Activated naive CD8-positive, alpha-beta T cell (primary cell): Measurements from ENCODE around the gene C17orf58.
"Not testable (repeated sequence)": the region's sequence is repeated elsewhere in the genome, so short reads cannot be mapped to it uniquely, and the experiment has no call there.

Experiments
- H3K27ac Mint-ChIP-seq: one replicate; pipeline ENCODE4 v1.8.0; 2021; ENCODE audit warnings: mixed read lengths
- H3K27me3 Mint-ChIP-seq: one replicate; pipeline ENCODE4 v1.8.0; 2021; ENCODE audit warnings: mixed read lengths
- H3K36me3 Mint-ChIP-seq: one replicate; pipeline ENCODE4 v1.8.0; 2021; ENCODE audit warnings: mixed read lengths
- H3K4me1 Mint-ChIP-seq: one replicate; pipeline ENCODE4 v1.8.0; 2021; ENCODE audit warnings: low read depth, mixed read lengths
- H3K4me3 Mint-ChIP-seq: one replicate; pipeline ENCODE4 v1.8.0; 2021; ENCODE audit warnings: mild to moderate bottlenecking, mixed read lengths
- H3K9me3 Mint-ChIP-seq: one replicate; pipeline ENCODE4 v1.8.0; 2021; ENCODE audit warnings: low read depth, mixed read lengths

Gene C17orf58

DNA sequence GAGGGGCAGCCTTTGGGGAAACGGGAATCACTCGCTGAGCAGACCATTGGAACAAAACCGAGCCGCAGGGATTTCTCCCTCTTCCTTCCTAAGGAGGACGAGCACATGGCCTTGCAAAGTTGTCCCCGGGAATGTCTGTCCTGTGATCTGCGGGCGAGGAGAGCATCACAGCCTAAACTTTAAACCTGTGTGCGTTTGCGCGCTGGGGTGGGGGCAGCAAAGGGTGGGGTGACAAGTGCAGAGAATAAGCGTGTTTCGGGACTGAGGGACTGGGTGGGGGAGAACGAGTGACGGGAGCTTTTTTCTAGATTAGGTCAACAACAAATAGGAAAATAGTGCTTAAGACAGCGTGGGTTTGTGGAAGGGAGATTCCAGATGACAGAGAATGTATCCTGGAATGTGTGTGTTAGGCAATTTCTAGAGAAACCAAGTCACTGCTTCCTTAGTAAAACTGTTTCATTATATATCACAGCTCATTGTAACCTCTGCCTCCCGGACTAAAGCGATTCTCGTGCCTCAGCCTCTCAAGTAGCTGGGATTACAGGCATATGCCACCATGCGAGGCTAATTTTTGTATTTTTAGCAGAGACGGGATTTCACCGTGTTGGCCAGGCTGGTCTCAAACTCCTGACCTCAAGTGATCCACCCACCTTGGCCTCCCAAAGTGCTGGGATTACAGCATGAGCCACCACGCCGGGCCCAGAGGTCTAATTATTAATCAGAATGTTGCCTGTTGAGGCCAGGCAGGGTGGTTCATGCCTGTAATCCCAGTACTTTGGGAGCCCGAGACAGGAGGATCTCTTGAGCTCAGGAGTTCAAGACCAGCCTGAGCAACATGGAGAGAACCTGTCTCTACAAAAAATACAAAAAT, at the start of gene C17orf58:
Gene C17orf58, minus strand, starts transcription at position 169 of the 871 bp plus-strand sequence. CDS start 271 bp downstream, outside the sequence.
- not testable (repeated sequence) for H3K9me3 Mint-ChIP-seq, H3K36me3 Mint-ChIP-seq, H3K27ac Mint-ChIP-seq
- Mint-ChIP-seq H3K4me1 (peaks cover 32% of the 10 kb centered on the region), H3K4me3 (peak within 1 kb of the TSS; percentile 88), H3K27me3 (peaks cover 17% of the 10 kb centered on the region)

DNA sequence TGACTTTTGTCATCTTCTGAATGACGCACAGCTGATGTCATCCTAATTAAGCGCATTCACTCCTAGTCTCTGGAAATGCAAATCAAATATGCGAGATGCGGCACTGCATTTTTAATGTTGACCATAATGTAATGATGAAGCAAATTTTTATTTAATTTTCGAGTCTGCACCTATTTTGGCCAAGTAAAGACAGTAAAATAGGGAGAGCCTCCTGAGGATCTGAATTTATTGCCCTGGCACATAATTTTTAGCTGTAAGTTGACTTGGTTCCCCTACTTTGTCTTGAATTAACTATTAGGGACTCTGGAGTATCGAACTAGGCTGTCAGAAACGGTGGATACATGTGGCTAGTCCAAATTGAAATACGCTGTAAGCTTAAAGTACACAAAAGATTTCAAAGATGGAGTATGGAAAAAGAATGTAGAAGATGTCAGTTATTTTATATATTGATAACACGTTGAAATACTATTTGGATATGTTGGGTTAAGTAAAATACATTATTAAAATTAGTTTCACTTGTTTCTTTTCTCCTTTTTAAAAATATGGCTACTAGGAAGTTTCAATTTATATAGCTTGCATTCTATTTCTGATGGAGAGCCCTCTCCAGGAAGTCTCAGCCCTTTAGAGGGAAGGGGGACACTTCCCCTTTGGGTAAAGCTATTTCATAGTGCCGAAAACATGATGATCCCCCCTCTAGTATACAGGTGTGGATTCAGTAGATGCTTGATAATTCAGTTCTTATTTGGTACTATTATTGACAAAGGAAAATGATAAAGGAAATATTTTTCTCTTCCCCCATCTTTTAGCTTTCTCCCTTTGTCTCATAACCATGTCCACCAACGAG, 40.3 kb upstream of the C17orf58 start:
- Mint-ChIP-seq H3K27ac (peak overlapping the region; percentile 93), H3K36me3 (peaks cover 4% of the 10 kb centered on the region), H3K9me3 (no peaks in the 10 kb centered on the region), H3K4me1 (peaks cover 16% of the 10 kb centered on the region), H3K27me3 (no peaks in the 10 kb centered on the region), H3K4me3 (peak overlapping the region; percentile 97)

DNA sequence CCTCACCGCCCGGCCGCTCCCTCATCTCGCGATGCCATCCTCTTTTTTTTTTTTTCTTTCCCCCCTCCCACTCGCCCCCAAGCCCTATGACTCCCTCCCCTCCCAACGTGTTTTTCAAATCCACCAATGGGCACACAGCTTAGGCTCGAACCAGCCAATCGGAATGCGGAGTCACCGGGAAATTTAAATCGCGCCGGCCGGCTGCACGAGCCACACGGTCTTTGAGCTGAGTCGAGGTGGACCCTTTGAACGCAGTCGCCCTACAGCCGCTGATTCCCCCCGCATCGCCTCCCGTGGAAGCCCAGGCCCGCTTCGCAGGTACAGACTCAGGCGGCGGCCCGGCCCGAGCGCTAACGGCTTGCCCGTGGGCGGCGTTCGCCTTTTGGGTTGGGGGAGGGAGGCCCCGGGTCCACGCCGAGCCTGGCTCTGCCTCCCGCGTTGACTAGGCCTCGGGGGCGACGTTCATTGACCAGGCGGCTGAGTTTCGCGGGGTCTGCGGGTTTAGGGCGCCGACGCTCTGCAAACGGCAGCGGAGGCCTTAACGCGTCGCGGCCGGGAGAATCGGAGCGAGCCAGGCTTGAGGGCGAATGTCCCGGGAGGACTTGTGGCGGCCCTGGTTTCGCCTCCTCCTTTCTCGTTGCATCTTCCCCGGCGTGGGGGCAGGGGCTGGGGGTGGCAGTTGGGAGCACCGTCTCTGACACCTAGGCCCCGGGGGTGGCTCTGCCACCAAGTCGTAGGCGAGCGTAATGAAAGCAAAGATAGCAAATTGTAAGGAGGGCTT, 39.4 kb upstream of the C17orf58 start, which contains the start of gene KPNA2:
Gene KPNA2, plus strand, starts transcription at position 213 of the 781 bp plus-strand sequence. CDS start 1,398 bp downstream, outside the sequence.
- H3K9me3 Mint-ChIP-seq, result no peaks in the 10 kb centered on the region
- H3K36me3 Mint-ChIP-seq, result peaks cover 4% of the 10 kb centered on the region
- H3K27ac Mint-ChIP-seq, result peak within 1 kb of the TSS; percentile 93
- peak within 1 kb of the TSS; percentile 97 for H3K4me3 Mint-ChIP-seq
- H3K27me3 Mint-ChIP-seq, result no peaks in the 10 kb centered on the region
- H3K4me1 Mint-ChIP-seq, result peaks cover 16% of the 10 kb centered on the region

DNA sequence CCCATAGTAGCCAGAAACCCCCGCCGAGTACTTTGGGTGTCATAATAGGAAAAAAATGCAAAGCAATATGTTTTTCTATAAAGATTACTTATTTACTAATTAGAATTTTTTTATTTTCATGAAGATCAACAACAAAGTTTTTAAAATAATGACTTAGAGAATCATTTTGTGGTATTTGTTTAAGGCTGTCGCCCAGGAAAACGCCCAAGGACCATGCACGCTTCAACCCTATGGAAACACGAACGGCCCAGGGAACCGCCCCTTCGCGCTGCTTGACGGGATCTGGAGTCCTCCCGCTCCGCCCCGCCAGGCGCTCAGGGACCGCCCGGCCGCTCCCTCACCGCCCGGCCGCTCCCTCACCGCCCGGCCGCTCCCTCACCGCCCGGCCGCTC, 38.9 kb upstream of the C17orf58 start:
- Mint-ChIP-seq H3K9me3 (no peaks in the 10 kb centered on the region), H3K36me3 (peaks cover 4% of the 10 kb centered on the region), H3K27me3 (no peaks in the 10 kb centered on the region), H3K27ac (peak overlapping the region; percentile 93), H3K4me3 (peak overlapping the region; percentile 97), H3K4me1 (peaks cover 16% of the 10 kb centered on the region)

DNA sequence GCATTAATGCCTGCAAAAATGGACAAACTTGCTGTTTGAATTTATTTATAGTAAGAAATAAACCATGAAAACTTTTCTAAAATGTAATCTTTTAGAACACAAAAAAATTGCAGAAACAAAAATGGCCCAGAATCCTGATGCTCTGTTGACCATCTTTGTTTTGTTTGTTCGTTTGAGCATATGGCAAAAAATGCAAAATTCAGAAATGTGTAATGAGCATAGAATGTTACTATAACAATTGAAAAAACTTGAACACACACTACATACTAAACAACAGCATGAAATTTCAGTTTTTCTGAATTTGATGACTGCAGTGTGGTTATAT, 38.1 kb upstream of the C17orf58 start:
- H3K27ac Mint-ChIP-seq, result no peak overlapping the region
- H3K36me3 Mint-ChIP-seq, result peaks cover 4% of the 10 kb centered on the region
- H3K4me3 Mint-ChIP-seq, result peak overlapping the region; percentile 1
- H3K9me3 Mint-ChIP-seq, result no peaks in the 10 kb centered on the region
- no peaks in the 10 kb centered on the region for H3K27me3 Mint-ChIP-seq
- peaks cover 16% of the 10 kb centered on the region for H3K4me1 Mint-ChIP-seq

DNA sequence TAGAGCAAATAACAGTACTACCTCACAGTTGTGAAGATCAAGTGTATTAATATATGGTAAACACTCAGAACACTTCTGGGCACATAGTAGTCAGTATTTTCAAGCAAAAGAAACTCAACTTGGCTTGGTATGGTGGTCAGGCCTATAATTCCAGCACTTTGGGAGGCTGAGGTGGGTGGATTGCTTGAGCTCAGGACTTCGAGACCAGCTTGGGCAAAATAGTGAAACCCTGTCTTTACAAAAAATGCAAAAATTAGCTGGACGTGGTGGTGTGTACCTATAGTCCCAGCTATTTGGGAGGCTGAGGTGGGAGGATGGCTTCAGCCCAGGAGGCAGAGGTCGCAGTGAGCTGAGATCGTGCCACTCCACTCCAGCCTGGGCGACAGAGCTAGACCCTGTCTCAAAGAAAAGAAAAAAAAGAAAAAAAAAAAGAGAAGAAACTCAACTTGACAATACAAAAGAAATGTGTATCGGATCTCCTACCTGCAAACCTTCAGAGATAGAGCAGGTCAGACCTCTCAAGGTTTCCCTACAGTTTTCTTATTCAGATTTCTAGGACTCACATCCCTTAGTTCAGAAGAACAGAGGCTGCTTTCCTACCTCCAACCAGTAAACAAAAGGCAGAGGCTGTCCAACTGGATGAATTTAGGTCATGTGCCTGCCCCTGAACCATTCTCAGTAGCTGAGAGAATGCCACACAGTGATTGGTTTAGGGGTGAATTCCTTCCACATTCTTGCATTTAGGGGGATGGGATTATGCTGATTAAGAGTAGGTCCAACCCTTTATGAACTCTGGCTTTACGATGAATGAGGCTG, 37.6 kb upstream of the C17orf58 start:
- Mint-ChIP-seq H3K36me3 (peaks cover 4% of the 10 kb centered on the region), H3K9me3 (no peaks in the 10 kb centered on the region), H3K27ac (no peak overlapping the region), H3K4me3 (no peak overlapping the region), H3K4me1 (peaks cover 16% of the 10 kb centered on the region), H3K27me3 (no peaks in the 10 kb centered on the region)

DNA sequence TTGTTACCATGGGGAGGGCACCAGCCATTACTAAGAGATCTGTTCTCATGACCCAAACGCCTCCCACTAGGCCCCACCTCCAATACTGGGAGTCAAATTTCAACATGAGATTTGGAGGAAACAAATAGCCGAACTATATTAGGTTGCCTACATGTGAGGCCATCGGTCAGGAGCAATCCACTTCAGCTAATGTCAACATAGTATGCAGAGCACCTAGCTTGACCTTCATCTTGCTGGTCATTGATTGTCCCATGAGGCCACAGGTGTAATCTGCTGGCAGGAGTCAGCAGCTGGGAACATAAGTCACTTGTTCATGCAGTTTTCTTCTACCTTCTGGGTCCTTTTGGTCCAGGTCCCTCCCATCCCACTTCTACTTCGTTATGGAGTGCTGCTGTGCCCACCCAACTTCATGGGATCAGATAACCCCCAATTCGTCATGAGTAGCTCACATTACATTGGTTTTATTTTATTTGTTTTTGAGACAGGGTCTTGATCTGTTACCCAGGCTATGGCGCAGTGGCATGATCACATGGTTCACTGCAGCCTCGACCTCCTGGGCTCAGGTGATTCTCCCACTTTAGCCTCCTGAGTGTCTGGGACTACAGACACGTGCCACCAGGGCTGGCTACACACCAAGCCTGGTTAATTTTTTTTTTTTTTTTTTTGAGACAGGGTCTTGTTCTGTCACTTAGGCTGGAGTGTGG, 33.4 kb upstream of the C17orf58 start:
- Mint-ChIP-seq H3K27ac (no peak overlapping the region), H3K36me3 (no peaks in the 10 kb centered on the region), H3K27me3 (no peaks in the 10 kb centered on the region), H3K4me3 (no peak overlapping the region), H3K9me3 (no peaks in the 10 kb centered on the region), H3K4me1 (peaks cover 1% of the 10 kb centered on the region)

DNA sequence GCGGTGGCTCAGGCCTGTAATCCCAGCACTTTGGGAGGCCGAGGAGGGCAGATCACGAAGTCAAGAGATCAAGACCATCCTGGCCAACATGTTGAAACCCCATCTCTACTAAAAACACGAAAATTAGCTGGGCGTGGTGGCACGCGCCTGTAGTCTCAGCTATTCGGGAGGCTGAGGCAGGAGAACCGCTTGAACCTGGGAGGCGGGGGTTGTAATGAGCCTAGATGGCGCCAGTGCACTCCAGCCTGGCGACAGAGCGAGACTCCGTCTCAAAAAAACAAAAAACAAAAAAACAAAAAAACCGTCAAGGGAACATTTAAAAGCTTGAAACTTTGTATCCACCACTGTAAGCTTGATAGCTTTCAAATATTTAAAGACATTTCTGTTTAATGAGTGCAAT, 26.3 kb upstream of the C17orf58 start:
- not testable (repeated sequence) for H3K4me3 Mint-ChIP-seq

DNA sequence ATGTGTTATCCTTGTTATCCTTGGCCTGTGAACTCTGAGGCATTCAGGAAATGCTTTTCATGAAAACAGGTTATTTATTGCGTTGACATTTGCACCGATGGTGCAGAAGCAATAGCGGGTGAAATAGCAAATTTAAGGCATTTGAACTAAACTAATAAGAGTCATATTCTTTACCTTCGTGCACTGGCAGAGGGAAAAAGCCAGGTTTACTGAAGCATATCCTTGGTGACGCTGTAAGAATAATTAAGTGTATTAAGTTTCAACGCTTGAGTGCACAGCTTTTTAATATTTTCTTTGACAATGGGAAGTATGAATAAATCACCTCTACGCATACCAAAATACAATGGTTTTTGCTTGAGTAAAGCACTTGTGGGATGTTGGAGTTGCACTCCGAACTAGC, 25.7 kb upstream of the C17orf58 start:
- Mint-ChIP-seq H3K9me3 (no peaks in the 10 kb centered on the region), H3K27ac (no peak overlapping the region), H3K4me1 (peaks cover 16% of the 10 kb centered on the region), H3K36me3 (no peaks in the 10 kb centered on the region), H3K27me3 (no peaks in the 10 kb centered on the region), H3K4me3 (peak overlapping the region; percentile 51)

More for the DNA sequence above, 26.3 kb upstream of the C17orf58 start:
- not testable (repeated sequence) for H3K36me3 Mint-ChIP-seq, H3K27me3 Mint-ChIP-seq, H3K27ac Mint-ChIP-seq, H3K9me3 Mint-ChIP-seq
- peaks cover 16% of the 10 kb centered on the region for H3K4me1 Mint-ChIP-seq

DNA sequence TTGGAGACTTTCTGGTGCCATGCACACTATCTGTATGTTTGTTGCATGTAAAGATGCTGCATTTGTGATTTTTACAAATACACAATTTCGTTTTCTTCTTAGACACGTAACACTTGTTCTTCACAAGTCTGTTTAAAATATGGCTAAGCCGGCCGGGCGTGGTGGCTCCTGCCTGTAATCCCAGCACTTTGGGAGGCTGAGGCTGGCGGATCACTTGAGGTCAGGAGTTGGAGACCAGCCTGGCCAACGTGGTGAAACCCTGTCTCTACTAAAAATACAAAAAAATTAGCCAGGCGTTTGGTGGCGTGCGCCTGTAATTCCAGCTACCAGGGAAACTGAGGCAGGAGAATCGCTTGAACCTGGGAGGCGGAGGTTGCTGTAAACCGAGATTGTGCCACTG, 24.5 kb upstream of the C17orf58 start:
- H3K4me1 Mint-ChIP-seq, result peaks cover 16% of the 10 kb centered on the region
- H3K36me3 Mint-ChIP-seq, result not testable (repeated sequence)

DNA sequence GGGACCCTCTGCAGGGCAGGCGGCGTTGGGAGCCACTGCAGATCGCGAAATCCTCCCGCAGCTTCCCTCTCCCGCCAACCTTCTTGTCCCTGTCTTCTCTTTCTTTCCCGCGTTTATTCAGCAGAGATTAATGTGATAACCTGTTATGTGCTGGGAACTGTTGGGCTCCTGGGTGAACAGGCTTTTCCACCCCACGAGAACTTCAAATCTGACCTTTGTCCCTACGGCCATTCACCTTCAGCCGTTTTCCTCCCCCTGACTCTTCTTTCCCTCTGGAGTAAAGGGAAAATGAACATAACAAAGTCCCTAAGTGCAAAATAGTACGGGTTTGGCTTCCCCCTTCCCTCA, 24.1 kb upstream of the C17orf58 start:
- Mint-ChIP-seq H3K27ac (peak overlapping the region; percentile 95), H3K36me3 (no peaks in the 10 kb centered on the region), H3K27me3 (no peaks in the 10 kb centered on the region), H3K4me1 (peaks cover 18% of the 10 kb centered on the region), H3K4me3 (peak overlapping the region; percentile 90), H3K9me3 (no peaks in the 10 kb centered on the region)

More for the DNA sequence above, 24.5 kb upstream of the C17orf58 start:
- H3K27ac Mint-ChIP-seq, result peak overlapping the region; percentile 95
- peak overlapping the region; percentile 90 for H3K4me3 Mint-ChIP-seq
- not testable (repeated sequence) for H3K27me3 Mint-ChIP-seq, H3K9me3 Mint-ChIP-seq

DNA sequence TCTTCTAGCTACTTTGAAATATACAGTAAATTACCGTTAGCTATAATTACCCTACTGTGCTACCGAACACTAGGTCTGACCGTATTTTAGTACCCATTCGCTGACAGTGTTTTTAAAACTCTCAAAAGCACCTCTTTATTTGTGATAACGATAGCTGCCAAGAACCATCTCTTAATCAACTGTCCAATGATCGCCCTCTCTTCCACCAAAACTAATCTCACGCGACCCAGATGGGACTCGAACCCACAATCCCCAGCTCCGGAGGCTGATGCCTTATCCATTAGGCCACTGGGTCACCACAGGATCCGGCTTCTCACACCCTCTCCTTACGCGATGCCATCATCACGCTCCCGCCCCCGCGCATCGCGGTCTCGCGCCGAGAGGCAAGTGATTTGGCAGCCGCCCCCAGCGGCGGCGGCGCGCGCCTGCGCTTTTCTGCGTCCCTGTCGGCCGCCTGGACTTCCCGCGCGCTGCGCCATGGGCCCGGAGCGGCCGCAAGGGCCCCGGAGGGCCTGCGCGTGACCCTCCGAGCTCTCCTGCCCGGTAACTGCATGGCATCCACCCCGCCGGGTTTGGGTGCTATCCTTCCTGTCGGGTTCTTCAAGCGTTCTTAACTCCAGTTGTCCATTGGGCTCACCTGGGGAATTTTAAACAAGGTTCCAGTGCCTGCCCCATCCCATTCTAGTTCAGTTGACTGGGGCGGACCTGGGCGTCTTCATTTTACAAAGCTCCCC, 23.6 kb upstream of the C17orf58 start:
- H3K27me3 Mint-ChIP-seq, result no peaks in the 10 kb centered on the region
- H3K9me3 Mint-ChIP-seq, result no peaks in the 10 kb centered on the region
- H3K4me3 Mint-ChIP-seq, result peak overlapping the region; percentile 90
- peak overlapping the region; percentile 95 for H3K27ac Mint-ChIP-seq
- H3K4me1 Mint-ChIP-seq, result peaks cover 18% of the 10 kb centered on the region
- H3K36me3 Mint-ChIP-seq, result no peaks in the 10 kb centered on the region

DNA sequence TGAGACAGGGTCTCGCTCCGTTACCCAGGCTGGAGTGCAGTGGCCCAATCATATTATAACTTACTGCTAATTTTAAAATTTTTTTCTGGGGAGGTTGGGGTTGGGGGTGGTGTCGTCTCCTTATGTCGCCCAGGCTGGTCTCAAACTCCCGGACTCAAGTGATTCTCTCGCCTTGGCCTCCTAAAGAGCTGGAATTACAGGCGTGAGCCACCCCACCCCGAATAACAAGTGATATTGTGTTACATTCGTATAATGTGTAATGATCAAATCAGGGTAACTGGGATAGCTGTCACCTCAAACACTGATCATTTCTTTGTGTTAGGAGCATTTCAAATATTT, 23.0 kb upstream of the C17orf58 start:
- peak overlapping the region; percentile 95 for H3K27ac Mint-ChIP-seq
- H3K27me3 Mint-ChIP-seq, result no peaks in the 10 kb centered on the region
- no peaks in the 10 kb centered on the region for H3K9me3 Mint-ChIP-seq
- peaks cover 18% of the 10 kb centered on the region for H3K4me1 Mint-ChIP-seq
- H3K4me3 Mint-ChIP-seq, result peak overlapping the region; percentile 90
- H3K36me3 Mint-ChIP-seq, result no peaks in the 10 kb centered on the region
